Stimulated activated memory B cell treated with anti-CD40 and anti-IgM and Interleukin-4, amounts not matched to agents 10 μg/mL and 1 μg/mL and 100 μg/mL, for 72 hours (primary cell): ENCODE results near the gene TSPO2.
"Not testable (repeated sequence)": the region's sequence is repeated elsewhere in the genome, so short reads cannot be mapped to it uniquely, and the experiment has no call there.

Experiments
- ATAC-seq: fragments of 150-1000 bp; cut with Tn5 transposase; 2 replicates; pipeline ENCODE4 v1.10.0; 2021
- H3K27ac Mint-ChIP-seq: one replicate; pipeline ENCODE4 v1.8.0; 2022; ENCODE audit warnings: mild to moderate bottlenecking, mixed read lengths
- H3K27me3 Mint-ChIP-seq: one replicate; pipeline ENCODE4 v1.8.0; 2022; ENCODE audit warnings: mixed read lengths
- H3K36me3 Mint-ChIP-seq: one replicate; pipeline ENCODE4 v1.8.0; 2022; ENCODE audit warnings: mixed read lengths
- H3K4me1 Mint-ChIP-seq: one replicate; pipeline ENCODE4 v1.8.0; 2022; ENCODE audit warnings: mixed read lengths
- H3K4me3 Mint-ChIP-seq: one replicate; pipeline ENCODE4 v1.8.0; 2022; ENCODE audit warnings: mild to moderate bottlenecking, moderate library complexity, mixed read lengths
- H3K9me3 Mint-ChIP-seq: one replicate; pipeline ENCODE4 v1.8.0; 2022; ENCODE audit warnings: mixed read lengths

Gene TSPO2, protein sequence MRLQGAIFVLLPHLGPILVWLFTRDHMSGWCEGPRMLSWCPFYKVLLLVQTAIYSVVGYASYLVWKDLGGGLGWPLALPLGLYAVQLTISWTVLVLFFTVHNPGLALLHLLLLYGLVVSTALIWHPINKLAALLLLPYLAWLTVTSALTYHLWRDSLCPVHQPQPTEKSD

GRCh38 chr6:41042226-41043055 is at the start of gene TSPO2:
TSPO2 (plus strand) TSS chr6:41042467; CDS start chr6:41042986, 519 bp downstream.
- Mint-ChIP-seq H3K27ac (no peak within 1 kb of the TSS), H3K9me3 (no peaks in the 10 kb centered on the region), H3K4me1 (no peaks in the 10 kb centered on the region), H3K36me3 (peaks cover 10% of the 10 kb centered on the region), H3K4me3 (no peak within 1 kb of the TSS), H3K27me3 (no peaks in the 10 kb centered on the region)
- ATAC-seq = no peak

DNA sequence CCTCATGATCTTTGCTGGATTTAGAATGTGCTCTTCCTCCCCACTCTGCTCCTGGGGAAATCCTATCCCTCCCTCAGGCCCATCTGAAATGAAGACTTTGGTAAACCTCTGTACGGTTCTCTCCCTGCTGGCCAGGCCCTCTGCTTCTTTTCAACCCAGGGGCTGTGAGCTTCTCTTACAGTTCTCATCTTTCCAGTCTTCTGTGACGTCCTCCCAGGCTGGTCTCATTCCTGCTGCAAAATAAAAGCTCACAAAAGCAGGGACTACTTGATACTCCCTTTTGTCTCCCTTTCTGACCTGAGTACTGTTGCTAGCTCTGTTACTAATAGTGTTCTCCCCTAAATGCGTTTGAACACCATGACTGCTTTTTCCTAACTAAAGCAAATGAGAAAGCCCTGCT is 49.5 kb upstream of the TSPO2 start:
- H3K27me3 Mint-ChIP-seq = peaks cover 53% of the 10 kb centered on the region
- no peak for ATAC-seq
- H3K9me3 Mint-ChIP-seq = no peaks in the 10 kb centered on the region
- no peaks in the 10 kb centered on the region for H3K36me3 Mint-ChIP-seq
- H3K27ac Mint-ChIP-seq = no peak overlapping the region
- H3K4me3 Mint-ChIP-seq = no peak overlapping the region
- no peaks in the 10 kb centered on the region for H3K4me1 Mint-ChIP-seq

GRCh38 chr6:40996591-40997233 is 45.6 kb upstream of the TSPO2 start:
- Mint-ChIP-seq H3K27ac (no peak overlapping the region), H3K4me3 (no peak overlapping the region), H3K36me3 (no peaks in the 10 kb centered on the region), H3K4me1 (no peaks in the 10 kb centered on the region), H3K9me3 (no peaks in the 10 kb centered on the region), H3K27me3 (peaks cover 65% of the 10 kb centered on the region)
- no peak for ATAC-seq

- Mint-ChIP-seq H3K27me3 (peaks cover 66% of the 10 kb centered on the region), H3K27ac (no peak overlapping the region), H3K9me3 (no peaks in the 10 kb centered on the region), H3K36me3 (no peaks in the 10 kb centered on the region), H3K4me3 (no peak overlapping the region), H3K4me1 (no peaks in the 10 kb centered on the region)
- ATAC-seq = no peak
Measured at GRCh38 chr6:40997234-40997957, 44.9 kb upstream of the TSPO2 start.

- Mint-ChIP-seq H3K27me3 (peaks cover 68% of the 10 kb centered on the region), H3K4me3 (no peak overlapping the region), H3K27ac (no peak overlapping the region), H3K9me3 (no peaks in the 10 kb centered on the region), H3K4me1 (no peaks in the 10 kb centered on the region), H3K36me3 (no peaks in the 10 kb centered on the region)
- ATAC-seq = no peak
Measured at GRCh38 chr6:40998661-40999060, 43.6 kb upstream of the TSPO2 start.

- H3K36me3 Mint-ChIP-seq = no peaks in the 10 kb centered on the region
- no peak for ATAC-seq
- no peaks in the 10 kb centered on the region for H3K9me3 Mint-ChIP-seq
- no peak overlapping the region for H3K4me3 Mint-ChIP-seq
- H3K27ac Mint-ChIP-seq = no peak overlapping the region
- H3K4me1 Mint-ChIP-seq = no peaks in the 10 kb centered on the region
- peaks cover 67% of the 10 kb centered on the region for H3K27me3 Mint-ChIP-seq
Measured at GRCh38 chr6:40999569-40999968, 42.7 kb upstream of the TSPO2 start.

DNA sequence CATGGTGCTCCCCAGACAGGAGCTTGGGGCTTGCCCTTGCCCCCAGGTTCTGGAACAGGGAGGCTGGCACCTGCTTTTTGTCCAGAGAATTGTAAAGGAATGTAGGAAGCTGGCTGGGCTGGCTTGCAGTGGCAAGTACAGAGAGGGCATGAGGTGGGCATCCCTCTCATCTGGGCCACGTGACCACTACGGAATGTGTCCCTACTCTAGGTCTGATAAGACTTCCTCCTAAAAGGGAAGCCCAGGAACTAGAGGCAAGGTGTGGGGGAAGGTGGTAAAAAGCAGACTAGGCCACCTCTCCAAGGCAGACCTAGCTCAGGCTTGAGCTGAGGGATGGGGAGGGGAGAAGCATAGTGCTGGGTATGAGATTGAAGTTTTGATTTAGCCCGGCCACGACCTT is 42.0 kb upstream of the TSPO2 start:
- Mint-ChIP-seq H3K36me3 (no peaks in the 10 kb centered on the region), H3K4me3 (no peak overlapping the region), H3K4me1 (no peaks in the 10 kb centered on the region), H3K27me3 (peaks cover 66% of the 10 kb centered on the region), H3K9me3 (no peaks in the 10 kb centered on the region), H3K27ac (no peak overlapping the region)
- ATAC-seq = no peak

DNA sequence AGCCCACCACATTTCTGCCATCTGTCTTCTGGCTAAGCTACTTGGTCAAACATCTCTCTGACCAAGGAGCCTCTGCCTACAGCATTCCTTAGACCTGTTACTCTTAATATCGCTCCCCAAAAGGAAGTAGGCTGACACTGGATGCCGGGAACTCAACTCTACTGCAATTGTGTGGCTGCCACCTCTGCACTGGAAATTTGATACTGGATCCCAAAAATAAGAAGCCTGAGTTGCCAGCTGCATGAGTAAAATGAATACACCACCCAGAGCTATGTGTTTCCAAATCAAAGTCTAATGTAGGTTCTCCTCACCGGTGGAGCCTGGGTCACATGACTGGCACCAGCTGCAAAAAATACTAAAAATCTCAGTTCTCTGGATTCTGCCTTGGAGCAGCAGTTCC is 40.1 kb upstream of the TSPO2 start:
- no peaks in the 10 kb centered on the region for H3K4me1 Mint-ChIP-seq
- H3K4me3 Mint-ChIP-seq = no peak overlapping the region
- H3K27me3 Mint-ChIP-seq = peaks cover 52% of the 10 kb centered on the region
- H3K36me3 Mint-ChIP-seq = no peaks in the 10 kb centered on the region
- no peak overlapping the region for H3K27ac Mint-ChIP-seq
- H3K9me3 Mint-ChIP-seq = no peaks in the 10 kb centered on the region
- no peak for ATAC-seq

GRCh38 chr6:41006217-41006616 is 36.0 kb upstream of the TSPO2 start:
- not testable (repeated sequence) for H3K27ac Mint-ChIP-seq, H3K36me3 Mint-ChIP-seq, H3K4me1 Mint-ChIP-seq, H3K9me3 Mint-ChIP-seq, H3K4me3 Mint-ChIP-seq
- ATAC-seq = peak; percentile 61
- H3K27me3 Mint-ChIP-seq = peaks cover 34% of the 10 kb centered on the region

DNA sequence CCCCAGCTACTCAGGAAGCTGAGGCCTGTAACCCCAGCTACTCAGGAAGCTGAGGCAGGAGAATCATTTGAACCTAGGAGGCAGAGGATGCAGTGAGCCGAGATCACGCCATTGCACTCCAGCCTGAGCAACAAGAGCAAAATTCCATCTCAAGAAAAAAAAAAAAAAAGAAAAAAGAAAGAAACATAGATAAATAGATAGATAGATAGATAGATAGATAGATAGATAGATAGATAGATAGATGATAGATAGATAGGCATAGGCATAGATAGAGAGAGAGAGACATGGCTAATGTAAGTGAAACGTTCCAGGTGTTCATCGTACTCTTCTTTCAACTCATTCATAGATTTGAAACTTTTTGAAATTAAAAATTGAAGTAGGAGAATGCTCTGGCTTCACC is 35.3 kb upstream of the TSPO2 start:
- peaks cover 29% of the 10 kb centered on the region for H3K27me3 Mint-ChIP-seq
- H3K4me1 Mint-ChIP-seq, H3K36me3 Mint-ChIP-seq, H3K27ac Mint-ChIP-seq, H3K9me3 Mint-ChIP-seq, ATAC-seq, H3K4me3 Mint-ChIP-seq: not testable (repeated sequence)

- Mint-ChIP-seq H3K4me1 (no peaks in the 10 kb centered on the region), H3K27ac (no peak overlapping the region), H3K36me3 (no peaks in the 10 kb centered on the region), H3K27me3 (peaks cover 26% of the 10 kb centered on the region), H3K9me3 (no peaks in the 10 kb centered on the region), H3K4me3 (no peak overlapping the region)
- peak; percentile 38 for ATAC-seq
Measured at GRCh38 chr6:41008011-41008410, 34.3 kb upstream of the TSPO2 start.

DNA sequence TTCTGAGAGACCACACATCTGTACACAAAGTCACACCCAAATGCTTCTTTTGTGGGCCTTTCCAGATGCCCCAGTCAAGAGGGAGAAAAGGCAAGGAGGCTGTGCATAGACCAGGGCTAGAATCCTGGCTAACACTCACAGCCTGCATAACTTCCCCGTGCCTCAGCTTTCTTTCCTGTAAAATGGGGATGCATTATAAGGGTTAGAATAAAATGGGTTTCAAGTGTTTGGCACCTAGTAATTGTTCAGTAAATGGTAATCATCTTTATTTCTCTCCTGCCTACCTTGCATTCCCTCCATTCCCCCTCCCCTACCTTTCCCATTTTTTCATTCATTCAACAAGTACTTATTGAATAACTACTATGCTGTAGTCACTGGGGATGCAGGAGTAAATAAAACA is 32.6 kb upstream of the TSPO2 start:
- H3K36me3 Mint-ChIP-seq = no peaks in the 10 kb centered on the region
- no peak overlapping the region for H3K27ac Mint-ChIP-seq
- no peak for ATAC-seq
- H3K9me3 Mint-ChIP-seq = no peaks in the 10 kb centered on the region
- no peaks in the 10 kb centered on the region for H3K4me1 Mint-ChIP-seq
- H3K4me3 Mint-ChIP-seq = no peak overlapping the region
- peaks cover 13% of the 10 kb centered on the region for H3K27me3 Mint-ChIP-seq

GRCh38 chr6:41011673-41012072 is 30.6 kb upstream of the TSPO2 start:
- Mint-ChIP-seq H3K36me3 (no peaks in the 10 kb centered on the region), H3K27ac (no peak overlapping the region), H3K9me3 (no peaks in the 10 kb centered on the region)

DNA sequence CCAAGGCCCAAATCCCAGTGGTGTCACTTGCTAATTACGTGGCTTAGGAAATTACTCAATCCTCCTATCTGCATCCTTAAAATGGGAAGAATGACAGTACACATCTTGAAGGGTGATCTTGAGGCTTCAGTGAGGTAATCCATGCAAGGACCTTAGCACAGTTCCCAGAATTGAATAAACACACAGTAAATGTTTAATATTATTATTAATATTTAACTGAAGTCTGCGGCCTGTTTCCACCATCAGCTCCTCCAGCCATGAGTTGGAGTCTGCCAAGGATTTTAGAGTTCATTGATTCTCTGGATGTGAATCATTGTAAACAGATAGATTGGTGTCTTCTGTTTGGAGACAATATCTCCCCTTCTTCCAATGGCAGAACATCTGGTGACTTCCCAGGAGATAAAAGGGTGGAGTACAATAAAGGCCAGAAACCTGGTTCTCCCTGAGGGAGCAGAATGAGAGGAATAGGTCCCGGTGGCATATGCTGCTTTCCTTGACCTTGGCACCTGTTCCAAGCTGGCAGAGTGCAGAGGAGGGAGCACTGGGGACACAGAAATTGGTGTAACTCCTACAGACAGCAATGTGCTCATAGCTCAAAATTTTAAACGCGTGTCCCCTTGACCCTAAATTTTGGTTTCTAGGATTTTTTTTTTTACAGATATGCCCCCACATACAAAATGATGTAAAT is 28.7 kb upstream of the TSPO2 start:
- Mint-ChIP-seq H3K27ac (no peak overlapping the region), H3K9me3 (peaks cover 3% of the 10 kb centered on the region), H3K36me3 (peaks cover 7% of the 10 kb centered on the region), H3K4me3 (no peak overlapping the region), H3K4me1 (no peaks in the 10 kb centered on the region), H3K27me3 (peaks cover 19% of the 10 kb centered on the region)
- ATAC-seq = no peak

More at GRCh38 chr6:41011673-41012072, 30.6 kb upstream of the TSPO2 start:
- no peak overlapping the region for H3K4me3 Mint-ChIP-seq
- no peak for ATAC-seq
- H3K27me3 Mint-ChIP-seq = peaks cover 8% of the 10 kb centered on the region
- no peaks in the 10 kb centered on the region for H3K4me1 Mint-ChIP-seq

DNA sequence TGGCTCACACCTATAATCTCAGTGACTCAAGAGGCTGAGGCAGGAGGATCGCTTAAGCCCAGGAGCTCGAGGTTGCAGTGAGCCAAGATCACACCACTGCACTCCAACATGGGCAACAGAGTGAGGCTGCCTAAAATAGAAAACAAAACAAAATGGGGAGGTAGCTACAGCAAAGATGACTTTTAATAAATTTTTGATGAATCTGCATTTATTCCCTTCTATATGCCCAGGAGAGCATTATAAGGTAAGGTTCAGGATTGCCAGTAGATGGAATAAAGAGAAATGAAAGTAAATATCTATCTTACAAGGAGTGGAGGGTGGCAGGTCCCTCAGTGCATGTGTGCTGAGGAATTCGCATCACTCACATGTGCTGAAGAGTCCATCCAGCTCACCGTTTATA is 27.5 kb upstream of the TSPO2 start:
- Mint-ChIP-seq H3K4me3 (no peak overlapping the region), H3K27me3 (peaks cover 24% of the 10 kb centered on the region), H3K36me3 (peaks cover 10% of the 10 kb centered on the region), H3K9me3 (peaks cover 3% of the 10 kb centered on the region), H3K4me1 (no peaks in the 10 kb centered on the region), H3K27ac (no peak overlapping the region)
- ATAC-seq = no peak
